Pancreas (tissue), 10 donors: ENCODE data around the gene BACE2. TPM values are rescaled to one million over a fixed set of nuclear protein-coding genes. Genes with fewer than 3 reads are reported as not detected.

Experiments used
- ATAC-seq, 4 donors: fragments of 200-7000 bp; cut with Tn5 transposase; one replicate each; pipeline versions ENCODE4 v1.8.0 to v1.9.1; 2020; ENCODE audit warnings: mild to moderate bottlenecking in 4 of 4, moderate library complexity in 4 of 4
- DNase-seq, 6 donors: peaks; one replicate each; pipeline ENCODE4 v3.0.0-alpha.2; 2020
- FAIRE-seq: peaks from 2 replicates; lab custom pipeline; 2012; peaks lifted over from hg19 to GRCh38; lab: Jason Lieb, UNC
- H3K27ac ChIP-seq, 4 donors: fragments of 200-600 bp; sonication (generic); 1 replicate in 3 of 4; 2 replicates in 1 of 4; pipeline versions ENCODE4 v1.5.0 to v1.8.0; 2020
- H3K27me3 ChIP-seq, 4 donors: fragments of 200-600 bp; one replicate each; pipeline ENCODE4 v1.8.0; 2021
- H3K36me3 ChIP-seq, 3 donors: fragments of 200-600 bp; sonication (generic) in 1 of 3; one replicate each; pipeline versions ENCODE4 v1.5.0 to v1.8.0; 2020 to 2021
- H3K4me1 ChIP-seq, 3 donors: fragments of 200-600 bp; one replicate each; pipeline ENCODE4 v1.8.0; 2021
- H3K4me3 ChIP-seq, 4 donors: fragments of 200-600 bp; sonication (generic) in 2 of 4; one replicate each; pipeline versions ENCODE4 v1.5.0 to v1.8.0; 2020 to 2021
- H3K9me3 ChIP-seq, 4 donors: fragments of 200-600 bp; one replicate each; pipeline ENCODE4 v1.8.0; 2021
- WGBS, 2 donors: extraction: QIAGEN DNeasy Blood & Tissue Kit; methylation state at CpG; one replicate each; pipeline ENCODE4 v1.1.7; 2013; 5-methylcytosine and 5-hydroxymethylcytosine counted together
- intact Hi-C, 3 donors: fragments of 100-400 bp; cut with DNase I; formaldehyde crosslinking; loops; one replicate each; pipeline versions ENCODE4 v1.11.1 to v1.14.2; 2022
- polyA plus RNA-seq, 2 donors: library from polyadenylated mRNA; stranded (reverse); fragments of 200-250 nt; gene quantifications; one replicate each; pipeline ENCODE4 v1.2.3, GENCODE V29; 2013
- total RNA-seq, 6 donors: library from RNA; stranded (reverse); fragmentation: NEBNext Ultra II Directional in 4 of 6; extraction: Animal tissue kit (Norgen Biotek cat#: 25700) in 4 of 6; gene quantifications; one replicate each; pipeline versions ENCODE4 v1.2.1 to v1.2.4, GENCODE V29; 2021 to 2023
- TF ChIP-seq, protein P1 (sequence below), 4 donors: fragments of 200-600 bp; sonication (generic) in 3 of 4; IDR thresholded peaks; one replicate each; pipeline versions ENCODE4 v1.5.0 to v1.8.0; 2021; ENCODE audit warnings: antibody characterized with exemption in 4 of 4
- donor health status: healthy with polysubstance abuse.
- donor health status: DM: no; HTN: no; CAD: no; lungs with moderate emphysema.
- donor health status: DM: no; HTN: no; CAD: no.
- donor health status: control.
- donor health status: control.
- donor health status: Bipolar disorder and iron deficiency.
- donor health status: DM: yes; HTN: yes; CAD: no.
- donor health status: DM: no; HTN: no; CAD: no.
- donor health status: DM: no; HTN: no; CAD: no.
- donor health status: DM: yes; HTN: yes; CAD: no.

BACE2 gene
- total and polyA plus RNA-seq, 8 donors = 14.4 to 85.6 (median 42.9) TPM

DNA sequence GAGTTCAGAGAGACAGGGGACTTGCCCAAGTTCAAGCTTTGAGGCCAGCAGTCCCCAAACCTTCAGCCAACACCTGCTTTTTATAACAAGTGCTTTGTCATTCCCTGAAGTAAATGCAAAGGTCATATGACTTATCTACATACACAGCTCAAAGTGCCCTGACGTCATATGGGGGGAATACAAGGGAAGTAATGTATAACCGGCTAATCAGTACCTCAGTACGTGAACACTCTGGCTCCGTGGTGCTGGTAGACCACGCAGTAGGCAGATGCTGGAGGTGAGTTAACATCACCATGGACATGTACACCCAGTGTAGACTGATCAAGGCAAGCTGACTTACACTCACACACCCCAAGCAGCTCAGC lies 60.0 kb downstream of the BACE2 start:
- WGBS, 2 donors = 85 to 87% methylated on average over 5 of the region's 5 CpGs
- intact Hi-C loops = no loop called here
- Histone ChIP-seq H3K4me3 (no peak overlapping the region), H3K36me3 (no peaks in the 10 kb centered on the region), H3K4me1 (no peaks in the 10 kb centered on the region), H3K27me3 (no peaks in the 10 kb centered on the region), H3K9me3 (no peaks in the 10 kb centered on the region), H3K27ac (no peak overlapping the region)
- FAIRE-seq (no peak), ATAC-seq (peak in 1 of 4 donors; percentile 12), DNase-seq (no peak)
- TF ChIP-seq, protein P1, sequence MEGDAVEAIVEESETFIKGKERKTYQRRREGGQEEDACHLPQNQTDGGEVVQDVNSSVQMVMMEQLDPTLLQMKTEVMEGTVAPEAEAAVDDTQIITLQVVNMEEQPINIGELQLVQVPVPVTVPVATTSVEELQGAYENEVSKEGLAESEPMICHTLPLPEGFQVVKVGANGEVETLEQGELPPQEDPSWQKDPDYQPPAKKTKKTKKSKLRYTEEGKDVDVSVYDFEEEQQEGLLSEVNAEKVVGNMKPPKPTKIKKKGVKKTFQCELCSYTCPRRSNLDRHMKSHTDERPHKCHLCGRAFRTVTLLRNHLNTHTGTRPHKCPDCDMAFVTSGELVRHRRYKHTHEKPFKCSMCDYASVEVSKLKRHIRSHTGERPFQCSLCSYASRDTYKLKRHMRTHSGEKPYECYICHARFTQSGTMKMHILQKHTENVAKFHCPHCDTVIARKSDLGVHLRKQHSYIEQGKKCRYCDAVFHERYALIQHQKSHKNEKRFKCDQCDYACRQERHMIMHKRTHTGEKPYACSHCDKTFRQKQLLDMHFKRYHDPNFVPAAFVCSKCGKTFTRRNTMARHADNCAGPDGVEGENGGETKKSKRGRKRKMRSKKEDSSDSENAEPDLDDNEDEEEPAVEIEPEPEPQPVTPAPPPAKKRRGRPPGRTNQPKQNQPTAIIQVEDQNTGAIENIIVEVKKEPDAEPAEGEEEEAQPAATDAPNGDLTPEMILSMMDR (IDR thresholded peaks at IDR 0.05) = no peak

- H3K36me3 ChIP-seq = no peaks in the 10 kb centered on the region
- FAIRE-seq (no peak), DNase-seq (no peak), ATAC-seq (peak in 1 of 4 donors; percentile 30)
- no peak overlapping the region for H3K27ac ChIP-seq
- H3K27me3 ChIP-seq = no peaks in the 10 kb centered on the region
- WGBS, 2 donors = 77 to 78% methylated on average over 5 of the region's 5 CpGs
- TF ChIP-seq, protein P1 (IDR thresholded peaks at IDR 0.05) = no peak
- H3K4me3 ChIP-seq = no peak overlapping the region
- H3K4me1 ChIP-seq = no peaks in the 10 kb centered on the region
- H3K9me3 ChIP-seq = no peaks in the 10 kb centered on the region
- intact Hi-C loops = no loop called here
Measured at GRCh38 chr21:41228492-41228891, 60.5 kb downstream of the BACE2 start.

DNA sequence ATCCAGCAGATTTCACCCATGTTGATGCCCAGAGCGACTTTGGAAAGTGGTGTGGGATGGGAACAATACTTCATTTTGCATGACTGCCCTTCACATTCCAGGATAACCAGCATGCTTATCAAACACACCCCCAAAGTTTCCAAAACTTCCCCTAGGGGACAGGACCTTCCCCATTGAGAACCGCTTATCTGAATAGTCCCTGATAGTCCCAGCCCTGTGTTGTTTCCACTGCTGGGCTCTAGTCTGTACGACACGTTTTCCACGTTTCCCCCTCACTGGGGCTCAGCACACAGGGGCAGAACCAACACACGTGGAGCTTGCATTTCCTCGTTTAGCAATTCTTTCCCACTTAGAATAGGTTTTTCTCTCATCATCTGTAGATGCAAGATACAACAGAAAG lies 61.0 kb downstream of the BACE2 start:
- H3K4me1 ChIP-seq = no peaks in the 10 kb centered on the region
- ATAC-seq = no peak
- FAIRE-seq = no peak
- H3K4me3 ChIP-seq = no peak overlapping the region
- TF ChIP-seq, protein P1 (IDR thresholded peaks at IDR 0.05) = no peak
- no peaks in the 10 kb centered on the region for H3K9me3 ChIP-seq
- DNase-seq = no peak
- no peaks in the 10 kb centered on the region for H3K27me3 ChIP-seq
- H3K36me3 ChIP-seq = no peaks in the 10 kb centered on the region
- WGBS, 2 donors = 92 to 95% methylated on average over 7 of the region's 7 CpGs
- intact Hi-C loops = no loop called here
- no peak overlapping the region for H3K27ac ChIP-seq

DNA sequence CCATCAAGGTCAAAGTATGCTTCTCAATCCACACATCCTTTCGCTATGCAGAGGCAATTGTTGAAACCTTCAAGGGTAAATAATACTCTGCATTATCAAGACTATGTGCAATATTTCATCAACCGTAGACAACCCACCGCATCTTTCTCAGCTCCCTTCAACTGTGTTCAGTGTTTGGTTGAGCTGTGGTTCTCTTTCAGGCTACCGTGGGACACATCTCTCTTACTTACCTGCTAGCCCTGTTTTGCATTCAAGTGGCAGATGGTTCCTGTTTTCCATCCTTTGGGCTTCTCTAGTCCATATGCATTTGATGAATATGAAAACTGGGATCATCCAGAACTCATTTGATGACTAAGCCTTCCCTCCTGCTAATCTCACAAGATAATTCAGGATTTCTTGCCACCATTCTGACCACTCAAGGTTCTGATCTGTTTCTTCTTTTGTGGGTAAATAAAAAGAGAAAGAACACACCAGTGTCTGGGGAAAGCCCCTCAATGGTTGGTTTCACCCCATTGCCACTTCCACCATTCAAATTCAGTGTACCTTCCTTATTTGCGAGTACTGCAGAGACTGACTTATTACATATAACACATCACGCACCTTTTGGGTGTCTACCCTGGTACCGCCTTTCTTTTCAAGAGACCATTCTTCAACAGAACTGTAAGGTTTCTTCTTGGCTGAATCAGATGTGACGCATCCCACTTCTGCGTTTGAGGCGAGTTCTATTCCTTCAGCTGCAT lies 61.7 kb downstream of the BACE2 start:
- no peak for FAIRE-seq
- intact Hi-C loops = no loop called here
- no peak for DNase-seq
- Histone ChIP-seq H3K27me3 (no peaks in the 10 kb centered on the region), H3K9me3 (no peaks in the 10 kb centered on the region), H3K36me3 (no peaks in the 10 kb centered on the region), H3K4me1 (peaks cover 0 to under 1% (median 0%) of the 10 kb centered on the region in 3 donors), H3K27ac (no peak overlapping the region), H3K4me3 (no peak overlapping the region)
- no peak for ATAC-seq
- WGBS, 2 donors = 95 to 97% methylated on average over 10 of the region's 10 CpGs
- TF ChIP-seq, protein P1 (IDR thresholded peaks at IDR 0.05) = no peak

- H3K4me1 ChIP-seq = peaks cover 0 to 8% (median 0%) of the 10 kb centered on the region in 3 donors
- intact Hi-C loops = no loop called here
- FAIRE-seq (no peak), DNase-seq (no peak), ATAC-seq (no peak)
- TF ChIP-seq, protein P1 (IDR thresholded peaks at IDR 0.05) = no peak
- H3K4me3 ChIP-seq = no peak overlapping the region
- no peaks in the 10 kb centered on the region for H3K36me3 ChIP-seq
- 84 to 90% methylated on average over 4 of the region's 4 CpGs for WGBS, 2 donors
- no peaks in the 10 kb centered on the region for H3K27me3 ChIP-seq
- no peaks in the 10 kb centered on the region for H3K9me3 ChIP-seq
- no peak overlapping the region for H3K27ac ChIP-seq
Measured at GRCh38 chr21:41230497-41230896, 62.5 kb downstream of the BACE2 start.
